ENCODE data around the gene VAV3.

Gene VAV3

DNA sequence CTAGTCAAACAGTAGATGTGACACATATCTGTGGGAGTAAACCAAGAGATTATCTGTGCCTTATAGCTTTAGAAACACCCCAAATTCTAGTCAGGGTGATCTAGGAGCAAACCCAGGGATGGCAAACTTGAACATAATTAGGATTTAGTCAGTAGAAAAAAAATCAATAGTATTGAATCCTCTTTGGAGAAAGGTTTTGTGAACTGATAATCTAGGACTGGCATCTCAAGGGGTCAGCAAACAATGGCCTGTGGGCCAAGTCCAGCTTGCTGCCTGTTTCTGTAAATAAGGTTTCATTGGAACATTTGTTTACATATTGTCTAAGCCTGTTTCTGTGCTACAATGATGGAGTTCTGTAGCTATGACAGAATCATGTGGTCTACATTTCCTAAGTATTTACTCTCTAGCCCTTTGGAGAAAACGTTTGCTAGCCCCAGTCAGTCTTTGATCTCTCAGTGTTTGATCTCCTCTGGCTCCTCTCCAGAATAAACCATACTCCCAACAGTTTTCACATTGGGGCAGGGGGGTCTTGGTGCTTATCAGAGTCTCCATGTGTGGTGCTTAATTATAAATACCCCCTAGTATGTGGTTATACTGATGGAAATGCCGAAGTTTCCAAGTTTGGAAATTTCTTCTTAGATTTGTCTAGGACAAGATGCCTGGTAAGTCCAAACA, 438.3 kb downstream of the VAV3 start:
- Histone ChIP-seq H3K4me3 (ENCODE audit: low read length in 2 of 2) (no peak overlapping the region), H3K36me3 (ENCODE audit: control insufficient read depth in 2 of 2, insufficient read depth in 2 of 2, low read length in 2 of 2) (no peaks in the 10 kb centered on the region), H3K9me3 (ENCODE audit: control insufficient read depth in 2 of 2, low read length in 2 of 2) (no peaks in the 10 kb centered on the region), H3K27me3 (ENCODE audit: control insufficient read depth in 1 of 2, insufficient read depth in 2 of 2, low read length in 2 of 2) (no peaks in the 10 kb centered on the region), H3K4me1 (ENCODE audit: control insufficient read depth, insufficient read depth, low read length) (no peaks in the 10 kb centered on the region), H3K27ac (ENCODE audit: low read length) (no peak overlapping the region), H3K9ac (ENCODE audit: low read length in 2 of 2) (no peak overlapping the region)

DNA sequence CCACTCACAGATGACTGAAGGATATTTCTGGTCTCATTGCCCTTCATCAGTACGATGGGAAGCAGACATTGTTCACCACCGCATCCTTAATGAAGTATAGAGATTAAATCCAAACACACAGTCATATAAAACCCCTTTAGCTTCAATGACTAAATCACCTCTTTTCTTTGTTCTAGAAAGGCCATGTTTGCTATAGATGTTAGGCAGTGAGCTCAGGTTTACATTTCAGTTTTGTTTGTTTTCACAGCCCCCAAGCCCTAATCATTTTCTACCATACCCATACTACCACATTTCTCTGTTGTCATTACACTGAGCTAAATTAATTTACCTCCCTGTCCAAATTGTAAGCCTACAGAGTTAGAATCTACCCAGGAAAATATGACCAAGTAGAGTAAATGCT, 439.0 kb downstream of the VAV3 start:
- H3K9ac ChIP-seq (ENCODE audit: low read length in 2 of 2), result no peak overlapping the region
- no peaks in the 10 kb centered on the region for H3K27me3 ChIP-seq (ENCODE audit: control insufficient read depth in 1 of 2, insufficient read depth in 2 of 2, low read length in 2 of 2)
- no peak overlapping the region for H3K4me3 ChIP-seq (ENCODE audit: low read length in 2 of 2)
- H3K9me3 ChIP-seq (ENCODE audit: control insufficient read depth in 2 of 2, low read length in 2 of 2), result no peaks in the 10 kb centered on the region
- no peaks in the 10 kb centered on the region for H3K36me3 ChIP-seq (ENCODE audit: control insufficient read depth in 2 of 2, insufficient read depth in 2 of 2, low read length in 2 of 2)
- H3K27ac ChIP-seq (ENCODE audit: low read length), result no peak overlapping the region
- no peaks in the 10 kb centered on the region for H3K4me1 ChIP-seq (ENCODE audit: control insufficient read depth, insufficient read depth, low read length)

DNA sequence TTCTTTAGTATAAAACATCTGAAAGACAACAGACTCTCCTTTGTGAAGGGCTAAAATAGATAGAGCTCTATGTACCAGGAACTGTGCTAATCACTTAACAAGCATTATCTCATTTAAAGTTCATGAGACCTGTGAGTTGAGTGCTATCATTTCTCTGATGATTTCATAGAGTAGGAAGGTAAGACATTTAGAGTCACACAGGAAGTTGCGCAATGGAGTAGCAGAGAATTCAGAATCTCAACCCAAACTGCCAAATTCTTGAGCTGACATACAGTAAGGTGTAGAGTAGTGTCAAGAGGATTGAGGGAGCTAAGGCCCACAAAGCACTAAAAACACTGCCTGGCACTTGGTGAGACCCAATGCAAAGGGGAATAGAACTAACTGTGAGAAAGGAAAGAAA, 439.8 kb downstream of the VAV3 start:
- no peaks in the 10 kb centered on the region for H3K9me3 ChIP-seq (ENCODE audit: control insufficient read depth in 2 of 2, low read length in 2 of 2)
- no peak overlapping the region for H3K27ac ChIP-seq (ENCODE audit: low read length)
- H3K4me3 ChIP-seq (ENCODE audit: low read length in 2 of 2), result no peak overlapping the region
- no peaks in the 10 kb centered on the region for H3K4me1 ChIP-seq (ENCODE audit: control insufficient read depth, insufficient read depth, low read length)
- H3K27me3 ChIP-seq (ENCODE audit: control insufficient read depth in 1 of 2, insufficient read depth in 2 of 2, low read length in 2 of 2), result no peaks in the 10 kb centered on the region
- H3K36me3 ChIP-seq (ENCODE audit: control insufficient read depth in 2 of 2, insufficient read depth in 2 of 2, low read length in 2 of 2), result no peaks in the 10 kb centered on the region
- no peak overlapping the region for H3K9ac ChIP-seq (ENCODE audit: low read length in 2 of 2)

DNA sequence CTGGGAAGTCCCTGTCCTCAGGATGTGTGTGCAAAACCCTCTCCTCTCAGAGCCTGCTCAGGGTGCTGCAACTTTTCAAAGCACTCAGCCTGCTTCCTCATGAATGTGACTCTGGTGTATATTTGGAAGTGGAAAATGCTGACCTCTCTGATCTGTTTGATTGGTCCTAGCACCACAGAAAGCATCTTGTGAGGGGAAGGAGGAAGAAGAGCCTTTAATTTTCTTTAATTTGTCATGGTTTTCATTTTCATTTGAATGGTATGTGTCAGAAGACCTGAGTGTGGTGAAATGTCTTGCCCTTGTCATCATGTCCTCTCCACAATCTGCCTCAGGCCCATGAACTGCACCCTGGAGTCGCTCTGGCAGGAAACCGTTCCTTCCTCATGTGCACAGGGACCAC, 440.7 kb downstream of the VAV3 start:
- Histone ChIP-seq H3K4me1 (ENCODE audit: control insufficient read depth, insufficient read depth, low read length) (no peaks in the 10 kb centered on the region), H3K27me3 (ENCODE audit: control insufficient read depth in 1 of 2, insufficient read depth in 2 of 2, low read length in 2 of 2) (no peaks in the 10 kb centered on the region), H3K27ac (ENCODE audit: low read length) (no peak overlapping the region)

DNA sequence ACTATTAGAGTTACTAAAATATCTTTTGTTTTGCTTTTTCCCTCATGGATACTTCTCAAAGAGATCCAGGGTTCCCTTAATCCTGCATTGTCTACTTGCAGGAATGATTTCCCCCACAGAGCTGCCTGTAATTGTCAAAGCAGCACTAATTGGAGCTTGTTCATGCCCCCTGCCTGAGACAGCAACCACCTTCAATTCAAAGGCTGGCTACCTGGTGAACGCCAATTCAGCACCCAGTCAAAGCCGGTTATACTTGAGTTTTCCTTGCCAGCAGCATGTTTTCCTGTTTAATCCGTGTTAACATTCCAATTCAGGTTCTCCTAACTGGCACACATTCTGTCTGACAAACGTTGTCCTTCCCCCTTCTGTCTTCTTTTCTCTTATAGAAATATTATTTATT, 441.2 kb downstream of the VAV3 start:
- H3K27me3 ChIP-seq (ENCODE audit: control insufficient read depth in 1 of 2, insufficient read depth in 2 of 2, low read length in 2 of 2), result no peaks in the 10 kb centered on the region
- H3K27ac ChIP-seq (ENCODE audit: low read length), result no peak overlapping the region
- H3K4me3 ChIP-seq (ENCODE audit: low read length in 2 of 2), result no peak overlapping the region
- no peaks in the 10 kb centered on the region for H3K36me3 ChIP-seq (ENCODE audit: control insufficient read depth in 2 of 2, insufficient read depth in 2 of 2, low read length in 2 of 2)
- no peaks in the 10 kb centered on the region for H3K9me3 ChIP-seq (ENCODE audit: control insufficient read depth in 2 of 2, low read length in 2 of 2)
- H3K4me1 ChIP-seq (ENCODE audit: control insufficient read depth, insufficient read depth, low read length), result no peaks in the 10 kb centered on the region
- no peak overlapping the region for H3K9ac ChIP-seq (ENCODE audit: low read length in 2 of 2)

More for the DNA sequence above, 440.7 kb downstream of the VAV3 start:
- Histone ChIP-seq H3K9me3 (ENCODE audit: control insufficient read depth in 2 of 2, low read length in 2 of 2) (no peaks in the 10 kb centered on the region), H3K36me3 (ENCODE audit: control insufficient read depth in 2 of 2, insufficient read depth in 2 of 2, low read length in 2 of 2) (no peaks in the 10 kb centered on the region), H3K4me3 (ENCODE audit: low read length in 2 of 2) (no peak overlapping the region), H3K9ac (ENCODE audit: low read length in 2 of 2) (no peak overlapping the region)

DNA sequence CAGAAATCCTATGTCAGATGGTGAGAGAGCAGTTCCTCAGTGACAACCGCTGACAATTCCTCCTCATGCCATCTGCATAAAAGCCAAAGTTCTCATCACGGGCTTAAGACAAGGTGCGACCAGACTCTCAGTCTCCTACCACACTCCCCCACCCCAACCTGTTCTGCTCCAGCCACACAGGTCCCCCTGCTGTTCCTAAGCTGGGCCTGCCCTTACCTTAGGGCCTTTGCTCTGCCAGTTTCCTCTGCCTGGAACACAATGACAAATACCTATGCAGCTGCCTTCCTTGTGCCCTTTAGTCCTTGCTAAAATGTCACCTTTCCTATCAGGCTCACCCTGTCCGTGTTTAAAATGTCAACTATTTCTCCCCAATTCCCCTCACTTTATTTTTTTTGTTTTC, 441.9 kb downstream of the VAV3 start:
- H3K4me3 ChIP-seq (ENCODE audit: low read length in 2 of 2), result no peak overlapping the region
- no peak overlapping the region for H3K9ac ChIP-seq (ENCODE audit: low read length in 2 of 2)
- H3K36me3 ChIP-seq (ENCODE audit: control insufficient read depth in 2 of 2, insufficient read depth in 2 of 2, low read length in 2 of 2), result no peaks in the 10 kb centered on the region
- no peaks in the 10 kb centered on the region for H3K27me3 ChIP-seq (ENCODE audit: control insufficient read depth in 1 of 2, insufficient read depth in 2 of 2, low read length in 2 of 2)
- no peak overlapping the region for H3K27ac ChIP-seq (ENCODE audit: low read length)
- no peaks in the 10 kb centered on the region for H3K9me3 ChIP-seq (ENCODE audit: control insufficient read depth in 2 of 2, low read length in 2 of 2)
- H3K4me1 ChIP-seq (ENCODE audit: control insufficient read depth, insufficient read depth, low read length), result no peaks in the 10 kb centered on the region
